Heart left ventricle (tissue), 16 donors: ENCODE results near the gene DPYSL5. TPM values are rescaled to one million over a fixed set of nuclear protein-coding genes. Genes with fewer than 3 reads are reported as not detected.

Experiments
- ATAC-seq, 4 donors: fragments of 200-7000 bp; cut with Tn5 transposase; one replicate each; pipeline ENCODE4 v1.9.1; 2020 to 2022; ENCODE audit warnings: moderate library complexity in 4 of 4, mild to moderate bottlenecking in 3 of 4, moderate number of reproducible peaks in 1 of 4
- DNase-seq, 5 donors: peaks; one replicate each; pipeline ENCODE4 v3.0.0-alpha.2; 2020
- H3K27ac ChIP-seq, 12 donors: fragments of 200-600 bp; sonication (generic) in 4 of 12; one replicate each; pipeline versions ENCODE4 v1.5.0 to v1.8.0; 2016 to 2022; ENCODE audit warnings: mild to moderate bottlenecking in 2 of 12
- H3K27me3 ChIP-seq, 9 donors: fragments of 200-600 bp; sonication (generic) in 2 of 9; one replicate each; pipeline versions ENCODE4 v1.5.1 to v1.8.0; 2016 to 2022; ENCODE audit warnings: mild to moderate bottlenecking in 3 of 9
- H3K36me3 ChIP-seq, 9 donors: fragments of 200-600 bp; sonication (generic) in 2 of 9; one replicate each; pipeline versions ENCODE4 v1.5.0 to v1.8.0; 2018 to 2022; ENCODE audit warnings: mild to moderate bottlenecking in 2 of 9
- H3K4me1 ChIP-seq, 12 donors: fragments of 200-600 bp; sonication (generic) in 4 of 12; one replicate each; pipeline versions ENCODE4 v1.5.0 to v1.8.0; 2016 to 2022; ENCODE audit warnings: mild to moderate bottlenecking in 3 of 12
- H3K4me3 ChIP-seq, 12 donors: fragments of 200-600 bp; sonication (generic) in 4 of 12; one replicate each; pipeline versions ENCODE4 v1.5.0 to v1.8.0; 2017 to 2022; ENCODE audit warnings: mild to moderate bottlenecking in 9 of 12, moderate library complexity in 4 of 12
- H3K9me3 ChIP-seq, 12 donors: fragments of 200-600 bp; sonication (generic) in 4 of 12; one replicate each; pipeline versions ENCODE4 v1.5.0 to v1.8.0; 2016 to 2022; ENCODE audit warnings: mild to moderate bottlenecking in 1 of 12
- CTCF ChIP-seq, 12 donors: fragments of 200-600 bp; sonication (generic) in 4 of 12; IDR thresholded peaks; one replicate each; pipeline versions ENCODE4 v1.5.0 to v1.8.0; 2018 to 2022; ENCODE audit warnings: antibody characterized with exemption in 12 of 12, mild to moderate bottlenecking in 5 of 12
- POLR2A ChIP-seq, 2 donors: fragments of 450-650 bp; IDR thresholded peaks; one replicate each; pipeline ENCODE4 v1.6.1; 2017; ENCODE audit warnings: antibody characterized with exemption in 2 of 2, mild to moderate bottlenecking in 2 of 2, moderate library complexity in 2 of 2
- WGBS, 4 donors: extraction: QIAGEN DNeasy Blood & Tissue Kit in 2 of 4; methylation state at CpG; one replicate each; pipeline versions ENCODE4 v1.1.5 to v1.1.7; 2013 to 2018; 5-methylcytosine and 5-hydroxymethylcytosine counted together
- intact Hi-C, 10 donors: fragments of 100-400 bp; cut with DNase I; formaldehyde crosslinking; loops; one replicate each; pipeline versions ENCODE4 v1.11.1 to v1.14.2; 2022
- polyA plus RNA-seq, 2 donors: library from polyadenylated mRNA; stranded (reverse); fragments of 200-250 nt; gene quantifications; one replicate each; pipeline ENCODE4 v1.2.3, GENCODE V29; 2013
- total RNA-seq, 9 donors: library from RNA; depleted of rRNA in 2 of 9; stranded (reverse); fragments of >200 nt in 2 of 9; fragmentation: NEBNext Ultra II Directional in 3 of 9; extraction: Animal tissue kit (Norgen Biotek cat#: 25700) in 3 of 9; gene quantifications; one replicate each; pipeline versions ENCODE4 v1.1.0 to v1.2.4, GENCODE V29; 2016 to 2023
- donor health status: ischemic (EF 13 %, LVEDD 7.1; RV severe dilation, severe dysfunction).
- donor health status: healthy with polysubstance abuse.
- donor health status: DM: no; HTN: yes; CAD: no.
- donor health status: DM: no; HTN: no; CAD: no.
- donor health status: ischemic (EF 25% LVEDD 6.9; RV normal size, moderate dysfunction).
- donor health status: ischemic (EF 25% LVEDD 5.7; RV mildly dilated, moderate dysfunction).
- donor health status: healthy.
- donor health status: DM: yes; HTN: yes; CAD: no.
- donor health status: ischemic (EF 35%, LVEDD 5.7; RV mildly dilated, moderate dysfunction).
- donor health status: nonischemic (EF 11% LVEDD 7.7; RV severe dilation, severe dysfunction).
- donor health status: DM: yes; HTN: yes; CAD: no.
- donor health status: PGD.
- donor health status: ischemic (EF 29% LVEDD 5.4; RV normal size, mild dysfunction).
- donor health status: nonischemic (EF 23%, LVEDD 6.1; RV moderate dilation, normal function).

DPYSL5 gene
- total and polyA plus RNA-seq, 11 donors, result 0.06 to 0.13 TPM; not detected in 9

- H3K27me3 ChIP-seq, result peaks cover 0 to 14% (median 0%) of the 10 kb centered on the region in 9 donors
- peaks cover 0 to 14% (median 4%) of the 10 kb centered on the region in 12 donors for H3K4me1 ChIP-seq
- H3K27ac ChIP-seq, result no peak overlapping the region
- intact Hi-C loops, result no loop called here
- ATAC-seq (no peak), DNase-seq (no peak)
- WGBS, 4 donors, result 84 to 91% (median 87%) methylated on average over 7 of the region's 7 CpGs
- H3K36me3 ChIP-seq, result no peaks in the 10 kb centered on the region
- no peaks in the 10 kb centered on the region for H3K9me3 ChIP-seq
- TF ChIP-seq CTCF (IDR thresholded peaks at IDR 0.05) (no peak), POLR2A (IDR thresholded peaks at IDR 0.05) (no peak)
- no peak overlapping the region for H3K4me3 ChIP-seq
These were observed 16.7 kb downstream of the DPYSL5 start for GRCh38 chr2:26864646-26865045.

GRCh38 chr2:26870585-26871095, 22.7 kb downstream of the DPYSL5 start:
- intact Hi-C loops, result no loop called here
- Histone ChIP-seq H3K4me3 (no peak overlapping the region), H3K36me3 (no peaks in the 10 kb centered on the region), H3K27ac (no peak overlapping the region), H3K27me3 (peaks cover 0 to 13% (median 0%) of the 10 kb centered on the region in 9 donors), H3K9me3 (no peaks in the 10 kb centered on the region), H3K4me1 (no peaks in the 10 kb centered on the region)
- no peak for TF ChIP-seq CTCF (IDR thresholded peaks at IDR 0.05)
- TF ChIP-seq POLR2A (IDR thresholded peaks at IDR 0.05), result no peak
- 91 to 92% (median 91%) methylated on average over 4 of the region's 4 CpGs for WGBS, 4 donors
- ATAC-seq (no peak), DNase-seq (no peak)

- DNase-seq (no peak), ATAC-seq (no peak)
- TF ChIP-seq CTCF (IDR thresholded peaks at IDR 0.05), result no peak
- no peak for TF ChIP-seq POLR2A (IDR thresholded peaks at IDR 0.05)
- Histone ChIP-seq H3K9me3 (no peaks in the 10 kb centered on the region), H3K4me1 (no peaks in the 10 kb centered on the region), H3K4me3 (no peak overlapping the region), H3K36me3 (no peaks in the 10 kb centered on the region), H3K27ac (no peak overlapping the region), H3K27me3 (peaks cover 0 to 11% (median 0%) of the 10 kb centered on the region in 9 donors)
- intact Hi-C loops, result no loop called here
- 70 to 79% (median 76%) methylated on average over 6 of the region's 6 CpGs for WGBS, 4 donors
These were observed 25.5 kb downstream of the DPYSL5 start for GRCh38 chr2:26873286-26873983.

- H3K4me3 ChIP-seq, result no peak overlapping the region
- no peak overlapping the region for H3K27ac ChIP-seq
- TF ChIP-seq CTCF (IDR thresholded peaks at IDR 0.05), result no peak
- no peak for TF ChIP-seq POLR2A (IDR thresholded peaks at IDR 0.05)
- WGBS, 4 donors, result 64 to 81% (median 76%) methylated on average over 2 of the region's 2 CpGs
- DNase-seq, result no peak
- H3K4me1 ChIP-seq, result no peaks in the 10 kb centered on the region
- ATAC-seq, result no peak
- H3K36me3 ChIP-seq, result no peaks in the 10 kb centered on the region
- intact Hi-C loops, result no loop called here
- no peaks in the 10 kb centered on the region for H3K9me3 ChIP-seq
- peaks cover 0 to 7% (median 0%) of the 10 kb centered on the region in 9 donors for H3K27me3 ChIP-seq
These were observed 26.6 kb downstream of the DPYSL5 start for GRCh38 chr2:26874514-26874913.
